Fibroblast of villous mesenchyme (primary cell): ENCODE data around the gene RNF17. TPM values are rescaled to one million over a fixed set of nuclear protein-coding genes. Genes with fewer than 3 reads are reported as not detected.
A peak's percentile ranks its signal among the peaks of the same experiment; 100 is the strongest.

ENCODE experiments used
- DNase-seq: peaks from one replicate; pipeline ENCODE4 v3.0.0-alpha.2; 2010; ENCODE audit warnings: low read depth
- H3K4me3 ChIP-seq: 2 replicates; pipeline ENCODE4 v1.5.1; 2011; ENCODE audit warnings: low read depth, mild to moderate bottlenecking, low read length
- total RNA-seq: library from RNA; depleted of rRNA; stranded (reverse); fragments of >200 nt; gene quantifications from 2 replicates; pipeline ENCODE4 v1.2.3, GENCODE V29; 2012
- TF ChIP-seq, protein P1 (sequence below): IDR thresholded peaks from 2 replicates; pipeline ENCODE4 v1.5.1; 2012; ENCODE audit warnings: low read depth, mild to moderate bottlenecking, low read length; ENCODE audit not compliant: insufficient read depth

Gene RNF17
- total RNA-seq, 1 donor = 0.86 TPM

DNA sequence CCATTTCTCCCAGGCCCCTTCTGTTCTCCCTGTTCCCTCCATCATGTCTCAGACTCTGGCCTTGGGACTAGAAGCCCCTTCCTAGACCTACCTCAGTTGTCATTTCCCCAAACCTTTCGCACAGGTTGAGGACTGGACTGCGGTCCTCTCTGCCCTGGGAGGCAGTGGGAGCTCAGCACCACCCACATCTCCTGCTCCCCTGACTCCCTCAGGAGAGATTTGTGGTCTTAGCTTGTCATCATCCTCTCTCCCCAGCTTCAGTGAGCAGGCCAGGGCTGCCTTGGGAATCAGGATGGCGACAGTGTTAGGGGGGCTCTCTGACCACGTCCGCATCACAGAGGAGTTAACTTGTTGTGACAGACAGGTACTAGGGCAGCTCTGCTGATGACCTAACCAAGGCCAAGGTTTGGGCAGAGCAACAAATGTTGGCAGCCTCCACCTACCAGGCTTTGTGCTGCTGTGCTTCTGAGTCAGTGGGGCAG lies 25.6 kb upstream of the RNF17 start:
- DNase-seq = no peak
- TF ChIP-seq, protein P1, sequence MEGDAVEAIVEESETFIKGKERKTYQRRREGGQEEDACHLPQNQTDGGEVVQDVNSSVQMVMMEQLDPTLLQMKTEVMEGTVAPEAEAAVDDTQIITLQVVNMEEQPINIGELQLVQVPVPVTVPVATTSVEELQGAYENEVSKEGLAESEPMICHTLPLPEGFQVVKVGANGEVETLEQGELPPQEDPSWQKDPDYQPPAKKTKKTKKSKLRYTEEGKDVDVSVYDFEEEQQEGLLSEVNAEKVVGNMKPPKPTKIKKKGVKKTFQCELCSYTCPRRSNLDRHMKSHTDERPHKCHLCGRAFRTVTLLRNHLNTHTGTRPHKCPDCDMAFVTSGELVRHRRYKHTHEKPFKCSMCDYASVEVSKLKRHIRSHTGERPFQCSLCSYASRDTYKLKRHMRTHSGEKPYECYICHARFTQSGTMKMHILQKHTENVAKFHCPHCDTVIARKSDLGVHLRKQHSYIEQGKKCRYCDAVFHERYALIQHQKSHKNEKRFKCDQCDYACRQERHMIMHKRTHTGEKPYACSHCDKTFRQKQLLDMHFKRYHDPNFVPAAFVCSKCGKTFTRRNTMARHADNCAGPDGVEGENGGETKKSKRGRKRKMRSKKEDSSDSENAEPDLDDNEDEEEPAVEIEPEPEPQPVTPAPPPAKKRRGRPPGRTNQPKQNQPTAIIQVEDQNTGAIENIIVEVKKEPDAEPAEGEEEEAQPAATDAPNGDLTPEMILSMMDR = no peak
- H3K4me3 ChIP-seq = no peak overlapping the region

DNA sequence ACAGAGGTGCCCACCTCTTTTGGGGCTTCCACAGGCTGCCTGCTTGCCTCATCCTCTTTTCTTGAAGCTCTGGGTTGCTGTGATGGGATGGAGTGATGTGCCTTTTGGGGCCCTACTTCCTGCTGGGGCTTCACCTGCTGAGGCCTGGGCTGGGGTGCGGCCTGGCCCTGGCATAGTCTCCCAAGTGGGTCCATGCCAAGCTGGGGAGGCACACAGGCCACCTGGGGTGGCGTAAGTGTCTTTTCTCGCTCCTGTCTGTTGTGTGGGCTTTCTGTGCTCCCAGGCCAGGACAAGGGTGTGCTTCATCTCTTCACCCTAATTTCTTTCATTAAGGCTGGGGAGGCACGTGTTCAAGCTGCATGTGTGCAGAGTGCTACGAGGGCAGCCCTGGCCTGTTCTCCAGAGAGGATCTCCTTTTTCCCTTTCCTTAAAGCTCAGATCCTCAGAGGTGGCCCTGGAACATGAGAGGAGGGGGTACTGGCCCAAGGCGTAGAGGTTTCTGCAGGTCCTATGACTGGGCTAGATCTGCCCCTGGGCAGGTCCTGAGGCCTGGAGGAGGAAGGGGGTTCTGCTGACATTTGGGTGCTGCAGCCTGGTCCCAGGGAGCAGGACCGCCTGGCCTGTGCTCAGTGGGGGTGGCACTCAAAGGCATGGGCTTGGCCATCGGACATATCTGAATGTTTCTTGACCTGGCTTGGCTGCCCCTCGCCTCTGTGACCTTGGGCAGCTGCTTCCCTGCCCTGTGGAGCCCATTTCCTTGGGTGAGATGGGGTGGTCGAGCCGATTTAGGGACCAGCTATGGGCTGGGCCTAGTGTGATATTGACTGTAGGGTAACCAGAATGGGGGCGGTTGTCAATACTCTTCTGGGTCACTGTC lies 23.7 kb upstream of the RNF17 start:
- DNase-seq = no peak
- TF ChIP-seq, protein P1 = no peak

DNA sequence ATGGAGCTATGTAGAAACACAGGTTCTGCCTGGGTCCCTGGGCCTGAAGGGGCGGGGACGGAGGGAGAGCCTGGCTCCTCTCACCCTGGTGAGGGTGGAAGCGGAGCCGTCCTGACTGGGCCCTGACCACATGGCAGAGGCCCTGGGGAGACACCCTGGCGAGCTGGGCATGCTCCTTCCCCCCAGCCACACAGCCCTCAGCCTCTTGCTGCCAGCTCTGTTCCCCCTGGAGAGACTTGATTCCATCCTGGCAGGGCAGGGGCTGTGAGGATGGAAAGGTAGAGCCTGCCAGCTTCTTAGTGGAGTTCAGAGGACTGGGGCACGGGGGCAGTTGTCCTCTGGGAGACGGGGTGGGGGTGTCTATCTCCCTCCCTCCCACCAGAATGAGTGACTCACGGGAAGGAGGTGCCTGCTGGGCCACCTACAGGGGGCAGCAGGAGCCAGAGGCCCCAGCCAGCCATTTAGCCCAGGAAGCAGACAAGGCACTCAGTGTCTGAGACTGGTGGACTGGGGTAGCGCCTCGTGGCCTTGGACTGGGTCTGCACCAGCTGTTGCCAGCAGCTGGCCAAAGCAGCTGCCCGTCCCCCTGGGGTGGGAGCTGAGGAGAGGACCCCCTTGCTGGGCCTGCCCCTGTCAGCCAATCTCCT lies 22.8 kb upstream of the RNF17 start:
- TF ChIP-seq, protein P1 = peak; percentile 34
- no peak for DNase-seq
- H3K4me3 ChIP-seq = no peak overlapping the region

More for the DNA sequence above, 23.7 kb upstream of the RNF17 start:
- no peak overlapping the region for H3K4me3 ChIP-seq

DNA sequence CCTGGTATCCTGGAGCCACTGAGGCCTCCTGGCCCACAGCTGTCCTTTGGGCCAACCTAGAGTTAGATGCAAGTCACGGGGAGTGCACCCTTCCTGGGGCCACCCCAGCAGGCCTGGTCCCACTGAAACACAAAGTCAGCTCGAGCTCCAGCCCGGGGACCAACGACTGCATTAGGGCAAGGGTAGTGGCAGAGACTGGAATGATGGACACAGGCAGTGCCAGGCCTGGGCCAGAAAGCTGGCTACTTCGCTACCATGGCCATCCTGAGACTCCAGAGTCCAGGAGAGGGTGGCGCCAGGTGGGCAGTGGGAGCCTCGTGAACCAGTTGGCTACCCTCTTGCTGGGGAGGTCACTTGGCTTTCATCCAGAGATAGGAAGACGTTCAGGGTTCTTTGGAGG lies 22.2 kb upstream of the RNF17 start:
- H3K4me3 ChIP-seq = no peak overlapping the region
- no peak for DNase-seq
- TF ChIP-seq, protein P1 = no peak

DNA sequence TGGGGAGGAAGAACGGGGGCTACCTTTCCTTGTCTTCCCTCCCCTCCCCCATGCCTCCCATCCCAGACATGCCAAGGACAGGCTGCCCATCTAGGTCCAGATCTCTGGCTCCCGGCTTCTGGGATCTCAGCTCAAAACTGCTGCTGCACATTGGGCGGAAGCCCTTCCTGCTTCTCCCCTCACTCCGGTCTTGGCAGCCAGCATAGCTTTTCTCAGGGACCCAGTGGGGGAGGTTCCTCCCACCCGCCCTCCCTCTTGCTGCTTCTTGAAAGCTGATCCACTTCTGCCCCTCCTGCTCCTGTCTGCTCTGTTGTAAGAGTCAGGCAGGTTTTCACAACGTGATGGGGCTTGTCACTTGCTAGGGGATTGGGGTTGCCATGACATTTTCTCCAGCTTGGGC lies 21.7 kb upstream of the RNF17 start:
- no peak overlapping the region for H3K4me3 ChIP-seq
- TF ChIP-seq, protein P1 = no peak
- DNase-seq = no peak

DNA sequence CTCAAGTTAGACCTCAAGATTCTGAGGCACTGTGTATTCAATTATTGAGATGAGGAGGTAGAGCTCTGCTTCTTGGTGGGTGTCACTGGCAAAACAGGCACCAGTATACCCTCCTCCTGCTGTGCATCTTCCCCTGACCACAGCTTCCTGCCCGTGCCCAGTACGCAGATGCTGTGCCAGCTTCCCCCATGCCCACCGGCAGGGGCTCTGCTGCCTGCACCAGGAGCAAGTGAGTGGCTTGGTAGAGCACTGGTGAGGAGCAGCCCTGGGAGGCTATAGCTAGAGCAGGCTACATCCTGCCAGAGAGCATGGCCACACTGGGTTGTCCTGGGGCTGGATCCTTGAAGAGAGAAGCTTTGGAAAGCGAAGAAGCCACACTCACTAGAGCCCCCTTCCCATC lies 21.0 kb upstream of the RNF17 start:
- TF ChIP-seq, protein P1 = no peak
- DNase-seq = no peak
- H3K4me3 ChIP-seq = no peak overlapping the region
